Sigmoid colon (tissue), 4 donors: ENCODE results near the gene TBC1D1.

Experiments
- EP300 ChIP-seq, 4 donors: sonication (generic); formaldehyde crosslinking; IDR thresholded peaks; one replicate each; pipeline ENCODE4 v1.6.1; 2017; ENCODE audit warnings: antibody characterized with exemption in 4 of 4
- POLR2A ChIP-seq, 2 donors: fragments of 450-650 bp; IDR thresholded peaks; one replicate each; pipeline ENCODE4 v1.6.1; 2016; ENCODE audit warnings: antibody characterized with exemption in 2 of 2, mild to moderate bottlenecking in 2 of 2, moderate library complexity in 2 of 2

- TF ChIP-seq EP300 (IDR thresholded peaks at IDR 0.05) (no peak), POLR2A (IDR thresholded peaks at IDR 0.05) (no peak)
These were observed 194.9 kb downstream of the TBC1D1 start for GRCh38 chr4:38085751-38086150.
